ENCODE data around the gene CTU2. TPM values are rescaled to one million over a fixed set of nuclear protein-coding genes. Genes with fewer than 3 reads are reported as not detected.
A peak's percentile ranks its signal among the peaks of the same experiment; 100 is the strongest.

Gene CTU2
- total RNA-seq, 1 experiment from 2014 or later: 24.8 TPM

DNA sequence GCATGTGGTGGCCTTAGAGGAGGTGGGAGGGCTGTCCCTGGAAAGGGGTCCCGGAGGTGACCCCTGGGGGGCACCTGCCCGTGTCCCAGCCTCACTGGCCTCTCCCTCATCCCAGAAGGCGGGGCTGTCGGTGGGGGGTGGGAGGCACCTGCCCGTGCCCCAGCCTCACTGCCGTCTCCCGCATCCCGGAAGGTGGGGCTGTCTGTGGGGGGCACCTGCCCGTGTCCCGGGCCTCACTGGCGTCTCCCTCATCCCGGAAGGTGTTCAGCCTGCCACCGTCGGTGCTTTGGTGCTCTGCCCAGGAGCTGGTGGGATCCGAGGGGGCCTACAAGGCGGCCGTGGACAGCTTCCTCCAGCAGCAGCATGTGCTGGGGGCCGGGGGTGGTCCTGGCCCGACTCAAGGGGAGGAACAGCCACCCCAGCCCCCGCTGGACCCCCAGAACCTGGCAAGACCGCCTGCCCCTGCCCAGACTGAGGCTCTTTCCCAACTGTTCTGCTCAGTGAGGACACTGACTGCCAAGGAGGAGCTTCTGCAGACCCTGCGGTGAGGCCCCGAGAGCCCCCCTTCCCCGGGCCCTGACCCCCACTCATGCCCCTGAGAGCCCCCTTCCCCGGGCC lies 6.2 kb downstream of the CTU2 start:
- no TSS peak for BruUV-seq (replicated peaks)
- Histone ChIP-seq H3K4me1 (ENCODE audit: control insufficient read depth, insufficient read depth, low read length) (no peaks in the 10 kb centered on the region; the same call in 1 of the 2 replicates), H3K4me3 (ENCODE audit: low read depth in 2 of 2, low read length in 2 of 2) (no peak overlapping the region), H3K27ac (ENCODE audit: low read length) (no peak overlapping the region), H3K9me3 (ENCODE audit: control insufficient read depth, insufficient read depth, low read depth, low read length) (no peaks in the 10 kb centered on the region), H3K27me3 (ENCODE audit: control insufficient read depth, insufficient read depth, low read length) (no peaks in the 10 kb centered on the region), H3K36me3 (ENCODE audit: control insufficient read depth, insufficient read depth, low read length) (no peaks in the 10 kb centered on the region)
- intact Hi-C loops (cut with micrococcal nuclease; ENCODE audit: unreplicated experiment) (no loop called here), in situ Hi-C loops (cut with HindIII; ENCODE audit: low pct_unique_long_range_greater_than_20kb, low sequenced_read_pairs) (no loop called here)
- ATAC-seq: peak; percentile 18
- ChIA-PET POLR2A (no interaction called here), CTCF (no interaction called here)
- TF ChIP-seq TCF7L2 (IDR thresholded peaks at IDR 0.05; ENCODE audit: low read depth, low read length): peak; percentile 22; the same call in 1 of the 2 replicates
- no peak for TF ChIP-seq POLR2AphosphoS5 (IDR thresholded peaks at IDR 0.05; ENCODE audit: low read depth, low read length)
- no peak for DNase-seq (ENCODE audit: low read depth, low spot score)

DNA sequence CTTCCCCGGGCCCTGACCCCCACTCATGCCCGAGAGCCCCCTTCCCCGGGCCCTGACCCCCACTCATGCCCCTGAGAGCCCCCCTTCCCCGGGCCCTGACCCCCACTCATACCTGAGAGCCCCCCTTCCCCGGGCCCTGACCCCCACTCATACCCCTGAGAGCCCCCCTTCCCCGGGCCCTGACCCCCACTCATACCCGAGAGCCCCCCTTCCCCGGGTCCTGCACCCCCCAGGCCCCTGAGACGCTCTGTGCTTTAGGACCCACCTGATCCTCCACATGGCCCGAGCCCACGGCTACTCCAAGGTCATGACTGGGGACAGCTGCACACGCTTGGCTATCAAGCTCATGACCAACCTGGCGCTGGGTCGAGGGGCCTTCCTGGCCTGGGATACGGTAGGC lies 6.8 kb downstream of the CTU2 start:
- intact Hi-C loops (cut with micrococcal nuclease; ENCODE audit: unreplicated experiment) (no loop called here), in situ Hi-C loops (cut with HindIII; ENCODE audit: low pct_unique_long_range_greater_than_20kb, low sequenced_read_pairs) (no loop called here)
- no peak for DNase-seq (ENCODE audit: low read depth, low spot score)
- TF ChIP-seq, protein P1, sequence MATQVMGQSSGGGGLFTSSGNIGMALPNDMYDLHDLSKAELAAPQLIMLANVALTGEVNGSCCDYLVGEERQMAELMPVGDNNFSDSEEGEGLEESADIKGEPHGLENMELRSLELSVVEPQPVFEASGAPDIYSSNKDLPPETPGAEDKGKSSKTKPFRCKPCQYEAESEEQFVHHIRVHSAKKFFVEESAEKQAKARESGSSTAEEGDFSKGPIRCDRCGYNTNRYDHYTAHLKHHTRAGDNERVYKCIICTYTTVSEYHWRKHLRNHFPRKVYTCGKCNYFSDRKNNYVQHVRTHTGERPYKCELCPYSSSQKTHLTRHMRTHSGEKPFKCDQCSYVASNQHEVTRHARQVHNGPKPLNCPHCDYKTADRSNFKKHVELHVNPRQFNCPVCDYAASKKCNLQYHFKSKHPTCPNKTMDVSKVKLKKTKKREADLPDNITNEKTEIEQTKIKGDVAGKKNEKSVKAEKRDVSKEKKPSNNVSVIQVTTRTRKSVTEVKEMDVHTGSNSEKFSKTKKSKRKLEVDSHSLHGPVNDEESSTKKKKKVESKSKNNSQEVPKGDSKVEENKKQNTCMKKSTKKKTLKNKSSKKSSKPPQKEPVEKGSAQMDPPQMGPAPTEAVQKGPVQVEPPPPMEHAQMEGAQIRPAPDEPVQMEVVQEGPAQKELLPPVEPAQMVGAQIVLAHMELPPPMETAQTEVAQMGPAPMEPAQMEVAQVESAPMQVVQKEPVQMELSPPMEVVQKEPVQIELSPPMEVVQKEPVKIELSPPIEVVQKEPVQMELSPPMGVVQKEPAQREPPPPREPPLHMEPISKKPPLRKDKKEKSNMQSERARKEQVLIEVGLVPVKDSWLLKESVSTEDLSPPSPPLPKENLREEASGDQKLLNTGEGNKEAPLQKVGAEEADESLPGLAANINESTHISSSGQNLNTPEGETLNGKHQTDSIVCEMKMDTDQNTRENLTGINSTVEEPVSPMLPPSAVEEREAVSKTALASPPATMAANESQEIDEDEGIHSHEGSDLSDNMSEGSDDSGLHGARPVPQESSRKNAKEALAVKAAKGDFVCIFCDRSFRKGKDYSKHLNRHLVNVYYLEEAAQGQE (IDR thresholded peaks at IDR 0.05; ENCODE audit: insufficient read depth in 1 of 2, low read depth in 2 of 2, low read length in 1 of 2): no peak
- no peak for TF ChIP-seq POLR2AphosphoS5 (IDR thresholded peaks at IDR 0.05; ENCODE audit: low read depth, low read length)
- TF ChIP-seq, protein P2, sequence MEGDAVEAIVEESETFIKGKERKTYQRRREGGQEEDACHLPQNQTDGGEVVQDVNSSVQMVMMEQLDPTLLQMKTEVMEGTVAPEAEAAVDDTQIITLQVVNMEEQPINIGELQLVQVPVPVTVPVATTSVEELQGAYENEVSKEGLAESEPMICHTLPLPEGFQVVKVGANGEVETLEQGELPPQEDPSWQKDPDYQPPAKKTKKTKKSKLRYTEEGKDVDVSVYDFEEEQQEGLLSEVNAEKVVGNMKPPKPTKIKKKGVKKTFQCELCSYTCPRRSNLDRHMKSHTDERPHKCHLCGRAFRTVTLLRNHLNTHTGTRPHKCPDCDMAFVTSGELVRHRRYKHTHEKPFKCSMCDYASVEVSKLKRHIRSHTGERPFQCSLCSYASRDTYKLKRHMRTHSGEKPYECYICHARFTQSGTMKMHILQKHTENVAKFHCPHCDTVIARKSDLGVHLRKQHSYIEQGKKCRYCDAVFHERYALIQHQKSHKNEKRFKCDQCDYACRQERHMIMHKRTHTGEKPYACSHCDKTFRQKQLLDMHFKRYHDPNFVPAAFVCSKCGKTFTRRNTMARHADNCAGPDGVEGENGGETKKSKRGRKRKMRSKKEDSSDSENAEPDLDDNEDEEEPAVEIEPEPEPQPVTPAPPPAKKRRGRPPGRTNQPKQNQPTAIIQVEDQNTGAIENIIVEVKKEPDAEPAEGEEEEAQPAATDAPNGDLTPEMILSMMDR (IDR thresholded peaks at IDR 0.05): no peak
- Histone ChIP-seq H3K36me3 (ENCODE audit: control insufficient read depth, insufficient read depth, low read length) (no peaks in the 10 kb centered on the region; the same call in 1 of the 2 replicates), H3K9me3 (ENCODE audit: control insufficient read depth, insufficient read depth, low read depth, low read length) (no peaks in the 10 kb centered on the region), H3K27me3 (ENCODE audit: control insufficient read depth, insufficient read depth, low read length) (no peaks in the 10 kb centered on the region), H3K4me1 (ENCODE audit: control insufficient read depth, insufficient read depth, low read length) (no peaks in the 10 kb centered on the region; the same call in 1 of the 2 replicates), H3K4me3 (ENCODE audit: low read depth in 2 of 2, low read length in 2 of 2) (no peak overlapping the region), H3K27ac (ENCODE audit: low read length) (no peak overlapping the region)
- no peak for ATAC-seq
- POLR2A ChIA-PET: no interaction called here
- CTCF ChIA-PET: no interaction called here
- no TSS peak for BruUV-seq (replicated peaks)

DNA sequence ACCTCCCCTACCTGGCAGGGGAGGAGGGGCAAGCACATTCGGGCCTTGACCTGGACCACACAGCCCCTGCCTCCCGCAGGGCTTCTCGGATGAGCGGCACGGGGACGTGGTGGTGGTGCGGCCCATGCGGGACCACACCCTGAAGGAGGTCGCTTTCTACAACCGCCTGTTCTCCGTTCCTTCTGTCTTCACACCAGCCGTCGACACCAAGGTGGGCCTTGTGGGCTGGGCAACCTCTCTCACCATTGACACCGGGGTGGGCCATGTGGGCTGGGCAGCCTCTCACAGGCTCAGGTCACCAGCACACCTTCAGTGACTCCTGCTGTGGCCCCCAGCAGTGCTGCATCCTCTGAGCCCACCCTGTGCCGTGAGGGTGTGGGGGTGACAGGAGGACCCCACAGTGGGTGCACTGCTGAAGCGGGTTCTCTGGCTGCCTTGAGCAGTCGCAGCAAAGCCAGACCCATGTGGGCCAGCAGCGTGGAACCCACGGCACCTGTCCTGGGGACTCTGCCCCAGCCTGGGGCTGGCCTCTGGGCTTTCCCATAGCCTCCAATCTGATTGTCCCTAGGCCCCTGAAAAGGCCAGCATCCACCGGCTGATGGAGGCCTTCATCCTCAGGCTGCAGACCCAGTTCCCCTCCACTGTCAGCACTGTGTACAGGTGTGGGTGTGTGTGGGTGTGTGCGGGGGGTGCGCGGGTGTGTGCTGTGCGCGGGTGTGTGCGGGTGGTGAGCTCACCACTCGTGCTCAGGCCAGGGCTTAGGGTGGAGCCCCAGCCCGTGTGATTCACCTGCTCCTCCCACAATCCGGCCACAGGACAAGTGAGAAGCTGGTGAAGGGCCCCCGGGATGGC lies 7.5 kb downstream of the CTU2 start:
- ATAC-seq: peak; percentile 53
- Histone ChIP-seq H3K9me3 (ENCODE audit: control insufficient read depth, insufficient read depth, low read depth, low read length) (no peaks in the 10 kb centered on the region), H3K4me3 (ENCODE audit: low read depth in 2 of 2, low read length in 2 of 2) (no peak overlapping the region)

More for the DNA sequence above, 7.5 kb downstream of the CTU2 start:
- TF ChIP-seq TCF7L2 (IDR thresholded peaks at IDR 0.05; ENCODE audit: low read depth, low read length): no peak
- no TSS peak for BruUV-seq (replicated peaks)
- Histone ChIP-seq H3K27me3 (ENCODE audit: control insufficient read depth, insufficient read depth, low read length) (no peaks in the 10 kb centered on the region), H3K4me1 (ENCODE audit: control insufficient read depth, insufficient read depth, low read length) (no peaks in the 10 kb centered on the region; the same call in 1 of the 2 replicates), H3K27ac (ENCODE audit: low read length) (no peak overlapping the region), H3K36me3 (ENCODE audit: control insufficient read depth, insufficient read depth, low read length) (no peaks in the 10 kb centered on the region; the same call in 1 of the 2 replicates)
- in situ Hi-C loops (cut with HindIII; ENCODE audit: low pct_unique_long_range_greater_than_20kb, low sequenced_read_pairs) (no loop called here), intact Hi-C loops (cut with micrococcal nuclease; ENCODE audit: unreplicated experiment) (no loop called here)
- ChIA-PET POLR2A (no interaction called here), CTCF (no interaction called here)
- DNase-seq (ENCODE audit: low read depth, low spot score): no peak
